GM19372 (cell line): ENCODE measurements around the gene TSC22D1.
"Not testable (repeated sequence)": the region's sequence is repeated elsewhere in the genome, so short reads cannot be mapped to it uniquely, and the experiment has no call there.

Source experiments
- ATAC-seq: cut with Tn5 transposase; IDR thresholded peaks from one replicate; pipeline ENCODE4 v1.9.1; 2021; ENCODE audit warnings: mild to moderate bottlenecking, low read depth, moderate library complexity; ENCODE audit not compliant: unreplicated experiment

TSC22D1 gene

GRCh38 chr13:44575741-44576350 lies at the start of gene TSC22D1:
TSC22D1 (minus strand) TSS chr13:44576330; CDS start chr13:44576074, 256 bp downstream.
- ATAC-seq, result peak; percentile 0

- ATAC-seq, result no peak
Observed at GRCh38 chr13:44622708-44623107, 46.6 kb upstream of the TSC22D1 start.

GRCh38 chr13:44622261-44622660 lies 46.1 kb upstream of the TSC22D1 start:
- ATAC-seq, result no peak

GRCh38 chr13:44620057-44620456 lies 43.9 kb upstream of the TSC22D1 start:
- no peak for ATAC-seq

GRCh38 chr13:44619651-44620050 lies 43.5 kb upstream of the TSC22D1 start:
- no peak for ATAC-seq

GRCh38 chr13:44618326-44618725 lies 42.2 kb upstream of the TSC22D1 start:
- ATAC-seq, result no peak

- no peak for ATAC-seq
Observed at GRCh38 chr13:44617648-44618047, 41.5 kb upstream of the TSC22D1 start.

GRCh38 chr13:44609137-44609536 lies 33.0 kb upstream of the TSC22D1 start:
- no peak for ATAC-seq

- ATAC-seq, result no peak
Observed at GRCh38 chr13:44605721-44606120, 29.6 kb upstream of the TSC22D1 start.

- no peak for ATAC-seq
Observed at GRCh38 chr13:44605275-44605674, 29.1 kb upstream of the TSC22D1 start.

GRCh38 chr13:44601586-44601985 lies 25.5 kb upstream of the TSC22D1 start:
- ATAC-seq, result no peak

- not testable (repeated sequence) for ATAC-seq
Observed at GRCh38 chr13:44593861-44594592, 17.9 kb upstream of the TSC22D1 start.

GRCh38 chr13:44592216-44592847 lies 16.2 kb upstream of the TSC22D1 start:
- no peak for ATAC-seq

GRCh38 chr13:44591316-44591715 lies 15.2 kb upstream of the TSC22D1 start:
- no peak for ATAC-seq

- no peak for ATAC-seq
Observed at GRCh38 chr13:44583137-44583536, 7.0 kb upstream of the TSC22D1 start.

GRCh38 chr13:44578067-44578400 lies 1.9 kb upstream of the TSC22D1 start:
- no peak for ATAC-seq

GRCh38 chr13:44577236-44578066 lies 1.3 kb upstream of the TSC22D1 start:
- ATAC-seq, result peak; percentile 47

- ATAC-seq, result peak; percentile 25
Observed at GRCh38 chr13:44576351-44577235, 463 bp upstream of the TSC22D1 start.

- no peak for ATAC-seq
Observed at GRCh38 chr13:44575035-44575434, 1.1 kb downstream of the TSC22D1 start.

- ATAC-seq, result no peak
Observed at GRCh38 chr13:44574466-44574855, 1.7 kb downstream of the TSC22D1 start.
